DOHH2 (cell line): ENCODE results near the gene TUBA4A.

Experiments
- H3F3A ChIP-seq: fragments of 200-600 bp; sonication (generic), shearing (Covaris generic); 2 replicates; pipeline ENCODE4 v1.6.0; 2016; ENCODE audit warnings: antibody characterized with exemption, mild to moderate bottlenecking; ENCODE audit not compliant: control insufficient read depth, insufficient read depth
- H3K27ac ChIP-seq: fragments of 200-600 bp; sonication (generic); 2 replicates; pipeline ENCODE4 v1.5.1; 2014; ENCODE audit warnings: low read depth, mild to moderate bottlenecking, low read length, moderate library complexity
- H3K27me3 ChIP-seq: fragments of 200-600 bp; sonication (generic); 2 replicates; pipeline ENCODE4 v1.6.1; 2014; ENCODE audit warnings: mild to moderate bottlenecking, low read length, mixed read lengths; ENCODE audit not compliant: control insufficient read depth
- H3K36me3 ChIP-seq: fragments of 200-600 bp; sonication (generic); 2 replicates; pipeline ENCODE4 v1.6.1; 2014; ENCODE audit warnings: mild to moderate bottlenecking, low read length, moderate library complexity, mixed read lengths; ENCODE audit not compliant: control insufficient read depth
- H3K4me1 ChIP-seq: fragments of 200-600 bp; sonication (generic); 2 replicates; pipeline ENCODE4 v1.6.1; 2014; ENCODE audit warnings: mild to moderate bottlenecking, low read length, mixed read lengths; ENCODE audit not compliant: control insufficient read depth
- H3K4me2 ChIP-seq: fragments of 200-600 bp; sonication (generic); 2 replicates; pipeline ENCODE4 v1.6.0; 2014; ENCODE audit warnings: mild to moderate bottlenecking, low read length, moderate library complexity
- H3K4me3 ChIP-seq: fragments of 200-600 bp; sonication (generic); 2 replicates; pipeline ENCODE4 v1.5.1; 2014; ENCODE audit warnings: mild to moderate bottlenecking, low read length, mixed read lengths
- H3K79me2 ChIP-seq: fragments of 200-600 bp; sonication (generic); 2 replicates; pipeline ENCODE4 v1.6.1; 2014; ENCODE audit warnings: mild to moderate bottlenecking, low read length, mixed read lengths; ENCODE audit not compliant: control insufficient read depth
- H3K9me2 ChIP-seq: fragments of 200-600 bp; sonication (generic); replicated peaks from 2 replicates; pipeline ENCODE4 v1.6.1; 2014; ENCODE audit warnings: mild to moderate bottlenecking, low read length, mixed read lengths; ENCODE audit not compliant: control insufficient read depth
- H3K9me3 ChIP-seq: fragments of 200-600 bp; sonication (generic); 2 replicates; pipeline ENCODE4 v1.6.1; 2014; ENCODE audit warnings: antibody characterized with exemption, low read length, mixed read lengths; ENCODE audit not compliant: control insufficient read depth, insufficient read depth
- H4K20me1 ChIP-seq: fragments of 200-600 bp; sonication (generic); 2 replicates; pipeline ENCODE4 v1.6.0; 2014; ENCODE audit warnings: low read depth, mild to moderate bottlenecking, antibody characterized with exemption, low read length, moderate library complexity; ENCODE audit not compliant: control insufficient read depth, insufficient read depth
- CTCF ChIP-seq: fragments of 200-600 bp; sonication (generic); IDR thresholded peaks from one replicate; pipeline ENCODE4 v1.5.1; 2014; ENCODE audit warnings: antibody characterized with exemption, mild to moderate bottlenecking, low read depth, low read length; ENCODE audit not compliant: poor library complexity, severe bottlenecking
- EZH2phosphoT487 ChIP-seq: fragments of 200-600 bp; sonication (generic); IDR thresholded peaks from 2 replicates; pipeline ENCODE4 v1.6.1; 2017; ENCODE audit warnings: borderline replicate concordance, mild to moderate bottlenecking, antibody characterized with exemption, low read length, moderate library complexity, mixed read lengths

The TUBA4A gene

GRCh38 chr2:219293736-219294231, 40.1 kb upstream of the TUBA4A start:
- Histone ChIP-seq H3K27ac (no peak overlapping the region), H3K4me1 (peaks cover 19% of the 10 kb centered on the region), H3K27me3 (peaks cover under 1% of the 10 kb centered on the region; the same call in 1 of the 2 replicates), H3K4me2 (peak overlapping the region; percentile 62), H3K9me2 (no peaks in the 10 kb centered on the region), H4K20me1 (no peaks in the 10 kb centered on the region), H3K36me3 (no peaks in the 10 kb centered on the region), H3F3A (peaks cover 2% of the 10 kb centered on the region; the same call in 1 of the 2 replicates), H3K9me3 (no peaks in the 10 kb centered on the region), H3K79me2 (no peaks in the 10 kb centered on the region), H3K4me3 (peak overlapping the region; percentile 79)
- TF ChIP-seq CTCF: no peak
- TF ChIP-seq EZH2phosphoT487: no peak

- H3K4me2 ChIP-seq: no peak overlapping the region
- H3K9me2 ChIP-seq: no peaks in the 10 kb centered on the region
- peaks cover 18% of the 10 kb centered on the region for H3K4me1 ChIP-seq
Observed at GRCh38 chr2:219292616-219293015, 38.9 kb upstream of the TUBA4A start.

GRCh38 chr2:219291910-219292490, 38.3 kb upstream of the TUBA4A start:
- H3K79me2 ChIP-seq: no peaks in the 10 kb centered on the region
- H3K4me2 ChIP-seq: no peak overlapping the region
- H3K4me1 ChIP-seq: peaks cover 18% of the 10 kb centered on the region
- no peaks in the 10 kb centered on the region for H3K9me2 ChIP-seq
- TF ChIP-seq CTCF (no peak), EZH2phosphoT487 (no peak)
- H4K20me1 ChIP-seq: no peaks in the 10 kb centered on the region
- H3K9me3 ChIP-seq: no peaks in the 10 kb centered on the region
- no peaks in the 10 kb centered on the region for H3K27me3 ChIP-seq
- H3F3A ChIP-seq: peaks cover 2% of the 10 kb centered on the region; the same call in 1 of the 2 replicates
- no peaks in the 10 kb centered on the region for H3K36me3 ChIP-seq
- no peak overlapping the region for H3K27ac ChIP-seq
- H3K4me3 ChIP-seq: no peak overlapping the region

More at GRCh38 chr2:219292616-219293015, 38.9 kb upstream of the TUBA4A start:
- H3K36me3 ChIP-seq: no peaks in the 10 kb centered on the region
- H4K20me1 ChIP-seq: no peaks in the 10 kb centered on the region
- H3K27me3 ChIP-seq: no peaks in the 10 kb centered on the region
- peaks cover 2% of the 10 kb centered on the region; the same call in 1 of the 2 replicates for H3F3A ChIP-seq
- H3K9me3 ChIP-seq: no peaks in the 10 kb centered on the region
- no peaks in the 10 kb centered on the region for H3K79me2 ChIP-seq
- no peak overlapping the region for H3K4me3 ChIP-seq
- H3K27ac ChIP-seq: no peak overlapping the region
- TF ChIP-seq CTCF (no peak), EZH2phosphoT487 (no peak)
